Neuronal stem cell (in vitro differentiated cells): ENCODE measurements around the gene ECSIT. TPM values are rescaled to one million over a fixed set of nuclear protein-coding genes. Genes with fewer than 3 reads are reported as not detected.

Experiments used
- DNase-seq: peaks from one replicate; pipeline ENCODE4 v3.0.0-alpha.2; 2013; ENCODE audit warnings: low spot score
- H2AFZ ChIP-seq: one replicate; pipeline ENCODE4 v1.6.1; 2013; ENCODE audit warnings: mild to moderate bottlenecking, low read length, inconsistent platforms
- H2AK5ac ChIP-seq: 2 replicates; pipeline ENCODE4 v1.6.1; 2013; ENCODE audit warnings: low read depth, mild to moderate bottlenecking, inconsistent platforms, low read length, moderate library complexity, mixed read lengths
- H2BK120ac ChIP-seq: 2 replicates; pipeline ENCODE4 v1.6.1; 2013; ENCODE audit warnings: low read depth, mild to moderate bottlenecking, inconsistent platforms, low read length, moderate library complexity, mixed read lengths
- H2BK12ac ChIP-seq: one replicate; pipeline ENCODE4 v1.6.1; 2013; ENCODE audit warnings: low read length, inconsistent platforms
- H2BK15ac ChIP-seq: 2 replicates; pipeline ENCODE4 v1.6.1; 2013; ENCODE audit warnings: mild to moderate bottlenecking, low read length, inconsistent platforms, mixed read lengths
- H2BK5ac ChIP-seq: one replicate; pipeline ENCODE4 v1.6.1; 2013; ENCODE audit warnings: inconsistent platforms, mild to moderate bottlenecking, low read length, moderate library complexity
- H3K14ac ChIP-seq: one replicate; pipeline ENCODE4 v1.6.1; 2013; ENCODE audit warnings: low read length, inconsistent platforms
- H3K18ac ChIP-seq: 2 replicates; pipeline ENCODE4 v1.6.1; 2013; ENCODE audit warnings: low read length, inconsistent platforms
- H3K23ac ChIP-seq: 2 replicates; pipeline ENCODE4 v1.6.1; 2013; ENCODE audit warnings: low read depth, mild to moderate bottlenecking, mixed read lengths, low read length, inconsistent platforms; ENCODE audit not compliant: poor library complexity
- H3K27ac ChIP-seq: replicated peaks from 3 replicates; pipeline ENCODE4 v1.5.1; 2013; ENCODE audit warnings: low read length, inconsistent platforms
- H3K27me3 ChIP-seq, 3 experiments: 2 replicates each; pipeline ENCODE4 v1.6.1; 2013; ENCODE audit warnings: low read length in 3 of 3, mild to moderate bottlenecking in 2 of 3, inconsistent platforms in 1 of 3, low read depth in 1 of 3, mixed read lengths in 1 of 3, moderate library complexity in 1 of 3; ENCODE audit not compliant: control insufficient read depth in 3 of 3, insufficient read depth in 3 of 3
- H3K36me3 ChIP-seq, 2 donors: replicated peaks in 1 of 2; 2 replicates each; pipeline ENCODE4 v1.6.1; 2013; ENCODE audit warnings: low read length in 2 of 2; ENCODE audit not compliant: control insufficient read depth in 2 of 2, insufficient read depth in 2 of 2
- H3K4ac ChIP-seq: 2 replicates; pipeline ENCODE4 v1.6.1; 2013; ENCODE audit warnings: inconsistent platforms, mild to moderate bottlenecking, low read length, moderate library complexity
- H3K4me1 ChIP-seq, 2 donors: 1 replicate in 1 of 2; 2 replicates in 1 of 2; pipeline ENCODE4 v1.6.1; 2013; ENCODE audit warnings: low read length in 2 of 2, low read depth in 1 of 2; ENCODE audit not compliant: control insufficient read depth in 2 of 2, insufficient read depth in 1 of 2
- H3K4me2 ChIP-seq: one replicate; pipeline ENCODE4 v1.6.1; 2013; ENCODE audit warnings: mild to moderate bottlenecking, low read length, inconsistent platforms; ENCODE audit not compliant: insufficient read depth, poor library complexity, severe bottlenecking
- H3K4me3 ChIP-seq, 2 donors: 2 replicates each; pipeline ENCODE4 v1.5.1; 2013; ENCODE audit warnings: low read length in 2 of 2, mild to moderate bottlenecking in 2 of 2, inconsistent platforms in 1 of 2, moderate library complexity in 1 of 2
- H3K79me1 ChIP-seq: one replicate; pipeline ENCODE4 v1.6.1; 2013; ENCODE audit warnings: low read depth, mild to moderate bottlenecking, inconsistent platforms, low read length, moderate library complexity
- H3K9ac ChIP-seq: one replicate; pipeline ENCODE4 v1.6.1; 2013; ENCODE audit warnings: mild to moderate bottlenecking, low read depth, low read length, inconsistent platforms; ENCODE audit not compliant: poor library complexity
- H3K9me3 ChIP-seq, 2 donors: replicated peaks in 1 of 2; 2 replicates each; pipeline versions ENCODE3 to v1.6.1; 2013; ENCODE audit warnings: low read length in 2 of 2, mild to moderate bottlenecking in 2 of 2, inconsistent platforms in 1 of 2, low read depth in 1 of 2, mixed read lengths in 1 of 2, moderate library complexity in 1 of 2; ENCODE audit not compliant: control insufficient read depth in 2 of 2, insufficient read depth in 1 of 2
- H4K8ac ChIP-seq: one replicate; pipeline ENCODE4 v1.6.1; 2013; ENCODE audit warnings: low read depth, mild to moderate bottlenecking, inconsistent platforms, low read length, moderate library complexity
- H4K91ac ChIP-seq: one replicate; pipeline ENCODE4 v1.6.1; 2013; ENCODE audit warnings: low read length, low read depth, mild to moderate bottlenecking, inconsistent platforms; ENCODE audit not compliant: poor library complexity
- WGBS, 2 donors: extraction: QIAGEN DNeasy Blood & Tissue Kit; methylation state at CpG; one replicate each; pipeline ENCODE4 v1.1.7; 2013; ENCODE audit warnings: missing lambda C conversion rate in 2 of 2, mixed read lengths in 1 of 2; ENCODE audit not compliant: insufficient read length in 2 of 2, insufficient replicate concordance in 1 of 2; ENCODE audit errors: extremely low coverage in 2 of 2; 5-methylcytosine and 5-hydroxymethylcytosine counted together
- small RNA-seq: library from polyadenylated mRNA; stranded (forward); fragments of <200 nt; extraction: miRNeasy Mini kit (QIAGEN cat#:217004); gene quantifications from one replicate; pipeline ENCODE3, GENCODE V24; 2013; ENCODE audit not compliant: insufficient read depth

ECSIT gene

GRCh38 chr19:11457115-11457514 lies 71.8 kb downstream of the ECSIT start:
- H3K79me1 ChIP-seq, result no peaks in the 10 kb centered on the region
- no peaks in the 10 kb centered on the region for H3K27me3 ChIP-seq
- no peak overlapping the region for H4K91ac ChIP-seq
- H3K36me3 ChIP-seq, result peaks cover 0 to 81% of the 10 kb centered on the region in 2 donors
- DNase-seq, result no peak
- WGBS, 2 donors, result no CpG with 5 or more reads among the region's 18 CpGs
- no peak overlapping the region for H2AK5ac ChIP-seq
- H3K23ac ChIP-seq, result no peak overlapping the region
- no peak overlapping the region for H3K27ac ChIP-seq
- no peak overlapping the region for H2BK120ac ChIP-seq
- H3K14ac ChIP-seq, result no peak overlapping the region
- no peak overlapping the region for H3K18ac ChIP-seq
- H3K4me1 ChIP-seq, result peaks cover 2 to 7% of the 10 kb centered on the region in 2 donors
- H3K4me2 ChIP-seq, result no peak overlapping the region
- no peak overlapping the region for H4K8ac ChIP-seq
- H2BK5ac ChIP-seq, result no peak overlapping the region
- H2BK15ac ChIP-seq, result no peak overlapping the region
- no peak overlapping the region for H3K4ac ChIP-seq
- H2BK12ac ChIP-seq, result no peak overlapping the region
- H3K9ac ChIP-seq, result no peak overlapping the region
- H3K4me3 ChIP-seq, result no peak overlapping the region
- H3K9me3 ChIP-seq, result no peaks in the 10 kb centered on the region
- H2AFZ ChIP-seq, result no peak overlapping the region

GRCh38 chr19:11456659-11457058 lies 72.3 kb downstream of the ECSIT start:
- H2BK15ac ChIP-seq, result no peak overlapping the region
- H4K91ac ChIP-seq, result no peak overlapping the region
- DNase-seq, result no peak
- WGBS, 2 donors, result no CpG with 5 or more reads among the region's 7 CpGs
- H2AK5ac ChIP-seq, result no peak overlapping the region
- no peak overlapping the region for H3K14ac ChIP-seq
- peaks cover 0 to 80% of the 10 kb centered on the region in 2 donors for H3K36me3 ChIP-seq
- H2BK120ac ChIP-seq, result no peak overlapping the region
- no peak overlapping the region for H3K27ac ChIP-seq
- H3K4ac ChIP-seq, result no peak overlapping the region
- no peak overlapping the region for H3K4me3 ChIP-seq
- H3K9ac ChIP-seq, result no peak overlapping the region
- no peaks in the 10 kb centered on the region for H3K79me1 ChIP-seq
- H2AFZ ChIP-seq, result no peak overlapping the region
- H3K18ac ChIP-seq, result no peak overlapping the region
- peaks cover 6 to 10% of the 10 kb centered on the region in 2 donors for H3K4me1 ChIP-seq
- no peak overlapping the region for H4K8ac ChIP-seq
- H2BK5ac ChIP-seq, result no peak overlapping the region
- no peaks in the 10 kb centered on the region for H3K27me3 ChIP-seq
- no peaks in the 10 kb centered on the region for H3K9me3 ChIP-seq
- no peak overlapping the region for H2BK12ac ChIP-seq
- no peak overlapping the region for H3K4me2 ChIP-seq
- H3K23ac ChIP-seq, result no peak overlapping the region

Small RNA genes lying within 50 kb of the gene (small RNA-seq; reads per million reads assigned to genes)
- gene MIR7974 (1,092 reads per million, percentile 99 among the genes with 10 or more reads in this experiment), gene RN7SL833P (not detected)
